Panc1 (cell line): ENCODE measurements around the gene HMX1. TPM values are rescaled to one million over a fixed set of nuclear protein-coding genes. Genes with fewer than 3 reads are reported as not detected.

ENCODE experiments used
- ATAC-seq: fragments of 200-7000 bp; cut with Tn5 transposase; 2 replicates; pipeline ENCODE4 v1.9.1; 2020; ENCODE audit warnings: mild to moderate bottlenecking, moderate library complexity
- BruUV-seq: library from RNA; stranded (reverse); fragments of 400-500 nt; replicated peaks from 2 replicates; lab custom pipeline; 2021; lab: Mats Ljungman, UMichigan
- CTCF ChIA-PET: fragments of 300-600 bp; sonication (Branson Sonifier 250); formaldehyde crosslinking; loops from one replicate; lab custom pipeline; 2022; ENCODE audit warnings: antibody characterized with exemption; lab: Charles Lee
- POLR2A ChIA-PET: fragments of 300-600 bp; sonication (Branson Sonifier 250); formaldehyde crosslinking; loops from one replicate; lab custom pipeline; 2022; ENCODE audit warnings: antibody characterized with exemption; lab: Charles Lee
- DNase-seq: peaks from one replicate; pipeline ENCODE4 v3.0.0-alpha.2; 2010; ENCODE audit warnings: low read depth, low spot score
- H3K27ac ChIP-seq: 2 replicates; pipeline ENCODE4 v1.5.1; 2011; ENCODE audit warnings: mild to moderate bottlenecking, low read length, inconsistent platforms
- H3K27me3 ChIP-seq: fragments of 200-500 bp; sonication (Bioruptor generic); 2 replicates; pipeline ENCODE4 v1.6.0; 2014; ENCODE audit warnings: low read length, inconsistent platforms; ENCODE audit not compliant: control insufficient read depth, insufficient read depth
- H3K36me3 ChIP-seq: fragments of 200-500 bp; sonication (Bioruptor generic); 2 replicates; pipeline ENCODE4 v1.5.1; 2014; ENCODE audit warnings: inconsistent platforms, mild to moderate bottlenecking, low read length, moderate library complexity; ENCODE audit not compliant: control insufficient read depth, insufficient read depth
- H3K4me1 ChIP-seq: 2 replicates; pipeline ENCODE4 v1.5.1; 2011; ENCODE audit warnings: inconsistent platforms, mild to moderate bottlenecking, low read length, moderate library complexity; ENCODE audit not compliant: control insufficient read depth, insufficient read depth
- H3K4me3 ChIP-seq, 2 experiments: 2 replicates each; pipeline ENCODE4 v1.5.1; 2011 to 2012; ENCODE audit warnings: low read depth in 2 of 2, low read length in 2 of 2, mild to moderate bottlenecking in 2 of 2, inconsistent platforms in 1 of 2, moderate library complexity in 1 of 2
- H3K9me3 ChIP-seq: fragments of 200-500 bp; sonication (Bioruptor generic); 2 replicates; pipeline ENCODE4 v1.5.1; 2014; ENCODE audit warnings: low read depth, mild to moderate bottlenecking, inconsistent platforms, low read length, moderate library complexity; ENCODE audit not compliant: control insufficient read depth, insufficient read depth
- POLR2AphosphoS5 ChIP-seq: IDR thresholded peaks from 2 replicates; pipeline ENCODE4 v1.6.1; 2012; ENCODE audit warnings: mild to moderate bottlenecking, low read depth, low read length, moderate library complexity
- SIN3A ChIP-seq: IDR thresholded peaks from 2 replicates; pipeline ENCODE4 v1.6.1; 2012; ENCODE audit warnings: low read depth, mild to moderate bottlenecking, low read length, moderate library complexity, borderline replicate concordance; ENCODE audit not compliant: insufficient read depth
- TCF7L2 ChIP-seq: IDR thresholded peaks from 2 replicates; pipeline ENCODE4 v1.6.1; 2011; ENCODE audit warnings: mild to moderate bottlenecking, low read depth, low read length, inconsistent platforms
- in situ Hi-C: cut with HindIII; loops from 2 replicates; pipeline ENCODE4 v1.10.0; 2016; ENCODE audit warnings: low sequenced_read_pairs, low pct_unique_long_range_greater_than_20kb
- intact Hi-C: fragments of 100-400 bp; cut with micrococcal nuclease; formaldehyde crosslinking; loops from one replicate; pipeline ENCODE4 v1.10.0; 2022; ENCODE audit not compliant: unreplicated experiment
- total RNA-seq: library from RNA; stranded (reverse); gene quantifications from one replicate; pipeline ENCODE4 v1.2.1, GENCODE V29; 2021; ENCODE audit not compliant: unreplicated experiment
- TF ChIP-seq, protein P1 (sequence below): fragments of 450-650 bp; IDR thresholded peaks from 2 replicates; pipeline ENCODE4 v1.5.1; 2017; ENCODE audit warnings: mild to moderate bottlenecking
- TF ChIP-seq, protein P2 (sequence below), 2 experiments: IDR thresholded peaks; 2 replicates each; pipeline ENCODE4 v1.6.1; 2011 to 2012; ENCODE audit warnings: low read depth in 2 of 2, control low read depth in 1 of 2, low read length in 1 of 2, mild to moderate bottlenecking in 1 of 2, moderate library complexity in 1 of 2; ENCODE audit not compliant: insufficient read depth in 1 of 2

Gene HMX1
- total RNA-seq, 1 experiment from 2014 or later: not detected

DNA sequence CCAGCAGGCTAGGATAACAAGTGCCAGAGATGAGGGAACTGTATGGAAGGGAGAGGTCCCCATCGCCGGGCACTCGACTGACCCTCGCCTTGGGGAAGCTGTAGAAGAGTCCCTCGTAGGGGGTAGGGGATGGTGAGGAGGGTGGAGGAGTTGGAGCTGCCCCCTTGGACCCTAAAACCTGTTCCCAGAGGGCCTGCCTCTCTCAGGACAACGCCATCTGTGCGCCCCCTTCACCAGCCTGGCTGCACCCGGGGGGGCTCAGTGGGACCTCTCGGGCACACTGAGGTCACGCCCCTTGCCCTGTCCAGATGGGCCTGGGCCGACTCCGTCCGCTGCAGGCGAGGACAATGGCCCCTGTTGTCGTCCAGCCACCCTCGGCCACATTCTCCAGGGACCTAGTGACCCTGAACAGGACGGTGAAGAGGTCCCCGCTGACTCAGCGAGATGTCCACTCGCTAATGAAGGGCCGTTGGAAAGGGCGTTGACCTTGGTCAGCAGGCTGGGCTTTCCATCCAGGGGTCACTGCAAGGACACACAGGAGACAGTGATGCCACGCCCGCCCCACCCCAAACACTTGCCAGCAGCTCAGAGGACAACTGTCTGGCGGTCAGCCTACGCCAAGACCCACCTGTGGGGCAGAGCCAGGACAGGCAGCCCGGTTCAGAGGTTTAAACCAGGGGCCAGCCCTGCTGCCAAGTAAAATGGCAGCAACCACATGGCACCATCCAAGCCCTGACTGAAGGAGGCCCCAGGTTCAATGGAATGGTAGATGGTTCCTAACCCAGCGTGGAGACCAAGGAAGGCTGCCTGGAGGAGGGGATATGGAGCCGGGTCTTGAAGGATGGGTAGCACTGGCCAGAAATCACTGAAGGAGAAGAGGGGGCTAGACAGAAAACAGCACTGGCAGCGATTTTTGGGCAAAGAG, 51.2 kb downstream of the HMX1 start:
- no peaks in the 10 kb centered on the region for H3K36me3 ChIP-seq
- no peaks in the 10 kb centered on the region; the same call in 1 of the 2 replicates for H3K27me3 ChIP-seq
- TF ChIP-seq POLR2AphosphoS5 (no peak), SIN3A (no peak), TCF7L2 (no peak)
- TF ChIP-seq, protein P1, sequence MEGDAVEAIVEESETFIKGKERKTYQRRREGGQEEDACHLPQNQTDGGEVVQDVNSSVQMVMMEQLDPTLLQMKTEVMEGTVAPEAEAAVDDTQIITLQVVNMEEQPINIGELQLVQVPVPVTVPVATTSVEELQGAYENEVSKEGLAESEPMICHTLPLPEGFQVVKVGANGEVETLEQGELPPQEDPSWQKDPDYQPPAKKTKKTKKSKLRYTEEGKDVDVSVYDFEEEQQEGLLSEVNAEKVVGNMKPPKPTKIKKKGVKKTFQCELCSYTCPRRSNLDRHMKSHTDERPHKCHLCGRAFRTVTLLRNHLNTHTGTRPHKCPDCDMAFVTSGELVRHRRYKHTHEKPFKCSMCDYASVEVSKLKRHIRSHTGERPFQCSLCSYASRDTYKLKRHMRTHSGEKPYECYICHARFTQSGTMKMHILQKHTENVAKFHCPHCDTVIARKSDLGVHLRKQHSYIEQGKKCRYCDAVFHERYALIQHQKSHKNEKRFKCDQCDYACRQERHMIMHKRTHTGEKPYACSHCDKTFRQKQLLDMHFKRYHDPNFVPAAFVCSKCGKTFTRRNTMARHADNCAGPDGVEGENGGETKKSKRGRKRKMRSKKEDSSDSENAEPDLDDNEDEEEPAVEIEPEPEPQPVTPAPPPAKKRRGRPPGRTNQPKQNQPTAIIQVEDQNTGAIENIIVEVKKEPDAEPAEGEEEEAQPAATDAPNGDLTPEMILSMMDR: no peak
- TF ChIP-seq, protein P2, sequence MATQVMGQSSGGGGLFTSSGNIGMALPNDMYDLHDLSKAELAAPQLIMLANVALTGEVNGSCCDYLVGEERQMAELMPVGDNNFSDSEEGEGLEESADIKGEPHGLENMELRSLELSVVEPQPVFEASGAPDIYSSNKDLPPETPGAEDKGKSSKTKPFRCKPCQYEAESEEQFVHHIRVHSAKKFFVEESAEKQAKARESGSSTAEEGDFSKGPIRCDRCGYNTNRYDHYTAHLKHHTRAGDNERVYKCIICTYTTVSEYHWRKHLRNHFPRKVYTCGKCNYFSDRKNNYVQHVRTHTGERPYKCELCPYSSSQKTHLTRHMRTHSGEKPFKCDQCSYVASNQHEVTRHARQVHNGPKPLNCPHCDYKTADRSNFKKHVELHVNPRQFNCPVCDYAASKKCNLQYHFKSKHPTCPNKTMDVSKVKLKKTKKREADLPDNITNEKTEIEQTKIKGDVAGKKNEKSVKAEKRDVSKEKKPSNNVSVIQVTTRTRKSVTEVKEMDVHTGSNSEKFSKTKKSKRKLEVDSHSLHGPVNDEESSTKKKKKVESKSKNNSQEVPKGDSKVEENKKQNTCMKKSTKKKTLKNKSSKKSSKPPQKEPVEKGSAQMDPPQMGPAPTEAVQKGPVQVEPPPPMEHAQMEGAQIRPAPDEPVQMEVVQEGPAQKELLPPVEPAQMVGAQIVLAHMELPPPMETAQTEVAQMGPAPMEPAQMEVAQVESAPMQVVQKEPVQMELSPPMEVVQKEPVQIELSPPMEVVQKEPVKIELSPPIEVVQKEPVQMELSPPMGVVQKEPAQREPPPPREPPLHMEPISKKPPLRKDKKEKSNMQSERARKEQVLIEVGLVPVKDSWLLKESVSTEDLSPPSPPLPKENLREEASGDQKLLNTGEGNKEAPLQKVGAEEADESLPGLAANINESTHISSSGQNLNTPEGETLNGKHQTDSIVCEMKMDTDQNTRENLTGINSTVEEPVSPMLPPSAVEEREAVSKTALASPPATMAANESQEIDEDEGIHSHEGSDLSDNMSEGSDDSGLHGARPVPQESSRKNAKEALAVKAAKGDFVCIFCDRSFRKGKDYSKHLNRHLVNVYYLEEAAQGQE (IDR thresholded peaks at IDR 0.05; ENCODE audit: insufficient read depth in 1 of 2, low read depth in 2 of 2, low read length in 1 of 2): no peak
- no peak for DNase-seq
- H3K4me1 ChIP-seq: no peaks in the 10 kb centered on the region
- H3K4me3 ChIP-seq: no peak overlapping the region
- in situ Hi-C loops: no loop called here
- intact Hi-C loops: no loop called here
- BruUV-seq: no TSS peak
- no peaks in the 10 kb centered on the region for H3K9me3 ChIP-seq
- no peak overlapping the region for H3K27ac ChIP-seq
- ChIA-PET CTCF (interaction anchor here (0.7 kb wide), 1 partner anchor 170 kb away, joined by 9 read pairs; no protein-coding TSS in a partner anchor), POLR2A (no interaction called here)
- no peak for ATAC-seq

DNA sequence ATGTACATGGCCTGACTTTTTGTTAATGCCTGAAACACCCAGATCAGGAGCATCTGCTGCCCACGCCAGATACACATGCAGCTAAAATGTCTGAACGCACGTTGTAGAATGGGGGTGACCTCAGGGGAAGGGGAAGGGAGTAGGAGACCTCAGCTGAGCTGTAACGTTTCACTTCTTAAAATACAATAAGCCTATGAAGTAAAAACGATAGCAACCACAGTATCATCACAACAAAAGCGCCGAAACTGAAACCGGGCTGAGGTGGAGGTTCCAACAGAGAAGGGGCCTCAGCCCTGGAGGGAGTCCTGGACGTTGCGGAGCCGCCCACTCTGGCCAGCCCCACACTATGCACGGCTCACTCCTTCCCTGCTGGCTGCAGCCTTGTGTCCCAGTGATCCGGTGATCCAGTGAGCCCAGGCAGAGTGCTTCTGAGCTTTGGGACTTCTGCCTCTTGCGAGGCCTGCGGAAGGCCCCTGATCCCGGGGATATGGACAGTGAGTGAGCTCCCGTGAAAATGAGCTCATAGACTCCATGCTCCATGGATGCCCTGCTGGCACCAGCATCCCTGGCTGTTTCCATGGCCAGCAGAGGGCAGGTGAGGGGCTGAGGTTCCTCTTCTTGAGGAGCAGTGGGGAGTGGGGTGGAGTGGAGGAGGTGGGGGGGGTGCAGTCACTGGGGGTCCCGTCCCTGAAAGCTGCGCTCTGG, 52.0 kb downstream of the HMX1 start:
- no TSS peak for BruUV-seq
- H3K9me3 ChIP-seq: no peaks in the 10 kb centered on the region
- in situ Hi-C loops (no loop called here), intact Hi-C loops (no loop called here)
- TF ChIP-seq, protein P1: peak; percentile 23
- no peak for TF ChIP-seq TCF7L2
- ATAC-seq (no peak), DNase-seq (no peak)
- no peaks in the 10 kb centered on the region; the same call in 1 of the 2 replicates for H3K27me3 ChIP-seq
- H3K36me3 ChIP-seq: no peaks in the 10 kb centered on the region
- H3K27ac ChIP-seq: no peak overlapping the region
- H3K4me3 ChIP-seq: no peak overlapping the region
- ChIA-PET CTCF (interaction anchor here (0.7 kb wide), 1 partner anchor 169 kb away, joined by 9 read pairs; no protein-coding TSS in a partner anchor), POLR2A (no interaction called here)
- no peaks in the 10 kb centered on the region for H3K4me1 ChIP-seq
